B cell (primary cell): ENCODE data around the gene RAD54L2.

ENCODE experiments used
- CTCF ChIP-seq: fragments of 200-600 bp; IDR thresholded peaks from one replicate; pipeline ENCODE4 v1.8.0; 2022; ENCODE audit warnings: antibody characterized with exemption, mild to moderate bottlenecking
- EZH2 ChIP-seq: IDR thresholded peaks from 2 replicates; pipeline ENCODE4 v1.6.1; 2012; ENCODE audit warnings: borderline replicate concordance, low read depth, mild to moderate bottlenecking, moderate library complexity, low read length; ENCODE audit not compliant: insufficient read depth, poor library complexity, severe bottlenecking

GRCh38 chr3:51500632-51501131 is 37.8 kb upstream of the RAD54L2 start:
- TF ChIP-seq EZH2, result no peak
- no peak for TF ChIP-seq CTCF
